ENCODE data around the gene MSL2.
"Not testable (repeated sequence)": the region's sequence is repeated elsewhere in the genome, so short reads cannot be mapped to it uniquely, and the experiment has no call there.

The MSL2 gene

GRCh38 chr3:136192831-136193230 lies 3.3 kb downstream of the MSL2 start:
- DNase-seq, result no peak

GRCh38 chr3:136192195-136192594 lies 3.9 kb downstream of the MSL2 start:
- DNase-seq, result not testable (repeated sequence)

- DNase-seq, result no peak
Measured at GRCh38 chr3:136189859-136190617, 6.1 kb downstream of the MSL2 start.

GRCh38 chr3:136189043-136189442 lies 7.1 kb downstream of the MSL2 start:
- no peak for DNase-seq

GRCh38 chr3:136187868-136188267 lies 8.3 kb downstream of the MSL2 start:
- DNase-seq, result no peak

GRCh38 chr3:136186846-136187245 lies 9.3 kb downstream of the MSL2 start:
- no peak for DNase-seq

GRCh38 chr3:136186344-136186743 lies 9.8 kb downstream of the MSL2 start:
- DNase-seq, result peak; percentile 30

- DNase-seq, result no peak
Measured at GRCh38 chr3:136184703-136185102, 11.4 kb downstream of the MSL2 start.

GRCh38 chr3:136181741-136182140 lies 14.4 kb downstream of the MSL2 start:
- no peak for DNase-seq

- no peak for DNase-seq
Measured at GRCh38 chr3:136177876-136178275, 18.3 kb downstream of the MSL2 start.

- no peak for DNase-seq
Measured at GRCh38 chr3:136173939-136174490, 22.1 kb downstream of the MSL2 start.

- DNase-seq, result peak; percentile 29
Measured at GRCh38 chr3:136171097-136171542, 25.0 kb downstream of the MSL2 start.

- DNase-seq, result not testable (repeated sequence)
Measured at GRCh38 chr3:136168236-136168635, 27.9 kb downstream of the MSL2 start.

- no peak for DNase-seq
Measured at GRCh38 chr3:136166507-136166906, 29.6 kb downstream of the MSL2 start.

- not testable (repeated sequence) for DNase-seq
Measured at GRCh38 chr3:136163607-136164006, 32.5 kb downstream of the MSL2 start.

GRCh38 chr3:136162322-136162721 lies 33.8 kb downstream of the MSL2 start:
- no peak for DNase-seq

GRCh38 chr3:136161516-136161915 lies 34.6 kb downstream of the MSL2 start:
- DNase-seq, result no peak

- DNase-seq, result no peak
Measured at GRCh38 chr3:136152963-136153362, 43.2 kb downstream of the MSL2 start.

- DNase-seq, result no peak
Measured at GRCh38 chr3:136152176-136152843, 43.8 kb downstream of the MSL2 start.

- DNase-seq, result no peak
Measured at GRCh38 chr3:136151219-136151618, 44.9 kb downstream of the MSL2 start.

- no peak for DNase-seq
Measured at GRCh38 chr3:136149667-136150066, 46.5 kb downstream of the MSL2 start.

- DNase-seq, result no peak
Measured at GRCh38 chr3:136146981-136147729, 49.0 kb downstream of the MSL2 start.

GRCh38 chr3:136144397-136144796 lies 51.7 kb downstream of the MSL2 start:
- not testable (repeated sequence) for DNase-seq

All from stimulated activated CD4-positive, alpha-beta T cell treated with anti-CD3 and anti-CD28 coated beads, Interleukin-15, amount 100 ng/mL, for 24 hours (primary cell).